Measurements from ENCODE around the gene SENP5. TPM values are rescaled to one million over a fixed set of nuclear protein-coding genes. Genes with fewer than 3 reads are reported as not detected.
"Not testable (repeated sequence)": the region's sequence is repeated elsewhere in the genome, so short reads cannot be mapped to it uniquely, and the experiment has no call there.

Gene SENP5
- total and polyA plus RNA-seq, 12 donors, result 9.1 to 41.6 (median 21.1) TPM

- DNase-seq, result no peak
- TF ChIP-seq POLR2A (IDR thresholded peaks at IDR 0.05), result no peak
- no peak for TF ChIP-seq CTCF (IDR thresholded peaks at IDR 0.05)
- Histone ChIP-seq H3K9me3 (replicated peaks in 1 of 3) (no peaks in the 10 kb centered on the region), H3K36me3 (replicated peaks in 1 of 2) (peaks cover 0 to 54% of the 10 kb centered on the region in 2 donors), H3K4me3 (no peak overlapping the region), H3K4me1 (replicated peaks in 1 of 2) (peaks cover 17 to 20% of the 10 kb centered on the region in 2 donors), H3K27me3 (no peaks in the 10 kb centered on the region), H3K27ac (no peak overlapping the region)
- intact Hi-C loops (cut with DNase I), result no loop called here
- 87 to 95% (median 92%) methylated on average over 5 of the region's 5 CpGs for WGBS, 4 donors
These were observed 70.9 kb downstream of the SENP5 start for GRCh38 chr3:196938576-196938975.

- Histone ChIP-seq H3K27ac (peak overlapping the region; percentile 57 to 97 (median 89)), H3K9me3 (replicated peaks in 1 of 3) (no peaks in the 10 kb centered on the region), H3K27me3 (no peaks in the 10 kb centered on the region), H3K36me3 (replicated peaks in 1 of 2) (peaks cover 0 to 23% of the 10 kb centered on the region in 2 donors), H3K4me1 (replicated peaks in 1 of 2) (peaks cover 18 to 26% of the 10 kb centered on the region in 2 donors), H3K4me3 (peak overlapping the region; percentile 26 to 100 (median 84))
- intact Hi-C loops (cut with DNase I), result loop anchor here in 1 of 2 donors (10.0 kb wide), 1 partner anchor 67 kb away; no protein-coding TSS in a partner anchor
- no peak for TF ChIP-seq POLR2A (IDR thresholded peaks at IDR 0.05)
- TF ChIP-seq CTCF (IDR thresholded peaks at IDR 0.05), result no peak
- WGBS, 4 donors, result 0 to 1% (median 0%) methylated on average over 11 to 31 of the region's 31 CpGs
- peak in 6 of 7 donors; percentile 49 to 76 (median 66) for DNase-seq
These were observed 74.1 kb downstream of the SENP5 start for GRCh38 chr3:196941729-196942225.

- peak within 1 kb of the TSS; percentile 57 to 97 (median 89) for H3K27ac ChIP-seq
- WGBS, 4 donors, result 0% methylated on average over 4 to 77 of the region's 77 CpGs
- peaks cover 18 to 26% of the 10 kb centered on the region in 2 donors for H3K4me1 ChIP-seq (replicated peaks in 1 of 2)
- intact Hi-C loops (cut with DNase I), result loop anchor here in 1 of 2 donors (10.0 kb wide), 1 partner anchor 68 kb away; no protein-coding TSS in a partner anchor
- H3K36me3 ChIP-seq (replicated peaks in 1 of 2), result peaks cover 0 to 17% of the 10 kb centered on the region in 2 donors
- DNase-seq, result peak; percentile 98 to 99 (median 99)
- peak within 1 kb of the TSS; percentile 65 to 100 (median 84) for H3K4me3 ChIP-seq
- TF ChIP-seq POLR2A (IDR thresholded peaks at IDR 0.05), result peak; percentile 67 to 86
- TF ChIP-seq CTCF (IDR thresholded peaks at IDR 0.05), result peak; percentile 20 to 70 (median 62)
- H3K27me3 ChIP-seq, result no peaks in the 10 kb centered on the region
- H3K9me3 ChIP-seq (replicated peaks in 1 of 3), result no peaks in the 10 kb centered on the region
These were observed 74.7 kb downstream of the SENP5 start, which contains the start of gene NCBP2 for GRCh38 chr3:196942226-196942914. Gene NCBP2, minus strand, starts transcription at chr3:196942528. Its CDS starts 25 bp downstream, at chr3:196942503.

- WGBS, 4 donors, result 0 to 1% (median 0%) methylated on average over 5 to 25 of the region's 25 CpGs
- H3K27me3 ChIP-seq, result no peaks in the 10 kb centered on the region
- H3K27ac ChIP-seq, result peak overlapping the region in 4 of 5 donors; percentile 71 to 97 (median 89)
- H3K4me3 ChIP-seq, result peak overlapping the region; percentile 37 to 100 (median 68)
- peaks cover 18 to 26% of the 10 kb centered on the region in 2 donors for H3K4me1 ChIP-seq (replicated peaks in 1 of 2)
- peak in 4 of 7 donors; percentile 32 to 68 (median 34) for DNase-seq
- TF ChIP-seq POLR2A (IDR thresholded peaks at IDR 0.05), result no peak
- TF ChIP-seq CTCF (IDR thresholded peaks at IDR 0.05), result no peak
- intact Hi-C loops (cut with DNase I), result loop anchor here in 1 of 2 donors (10.0 kb wide), 1 partner anchor 68 kb away; no protein-coding TSS in a partner anchor
- peaks cover 0 to 12% of the 10 kb centered on the region in 2 donors for H3K36me3 ChIP-seq (replicated peaks in 1 of 2)
- no peaks in the 10 kb centered on the region for H3K9me3 ChIP-seq (replicated peaks in 1 of 3)
These were observed 75.2 kb downstream of the SENP5 start for GRCh38 chr3:196942915-196943277.

- H3K4me3 ChIP-seq; H3K9me3 ChIP-seq (replicated peaks in 1 of 3); DNase-seq; H3K36me3 ChIP-seq (replicated peaks in 1 of 2); H3K27ac ChIP-seq; H3K27me3 ChIP-seq: not testable (repeated sequence)
- peaks cover 18 to 26% of the 10 kb centered on the region in 2 donors for H3K4me1 ChIP-seq (replicated peaks in 1 of 2)
- 78 to 81% (median 79%) methylated on average over 13 to 14 of the region's 14 CpGs for WGBS, 4 donors
- intact Hi-C loops (cut with DNase I), result loop anchor here in 1 of 2 donors (10.0 kb wide), 1 partner anchor 69 kb away; no protein-coding TSS in a partner anchor
These were observed 76.5 kb downstream of the SENP5 start for GRCh38 chr3:196944037-196944790.
